Stimulated activated CD4-positive, alpha-beta T cell treated with anti-CD3 and anti-CD28 coated beads, Interleukin-4, amount 100 ng/mL, for 48 hours (primary cell): ENCODE measurements around the gene HK1.

Experiments used
- DNase-seq, 2 donors: peaks; one replicate each; pipeline ENCODE4 v3.0.0-alpha.2; 2020; ENCODE audit warnings: low read depth in 2 of 2

Gene HK1

GRCh38 chr10:69348816-69349541 lies 70.7 kb downstream of the HK1 start:
- DNase-seq: no peak

GRCh38 chr10:69349542-69349888 lies 71.2 kb downstream of the HK1 start:
- no peak for DNase-seq

- no peak for DNase-seq
Measured at GRCh38 chr10:69351589-69351988, 73.3 kb downstream of the HK1 start.

GRCh38 chr10:69352569-69353264 lies 74.4 kb downstream of the HK1 start:
- no peak for DNase-seq

GRCh38 chr10:69353977-69354635 lies 75.8 kb downstream of the HK1 start:
- no peak for DNase-seq

- no peak for DNase-seq
Measured at GRCh38 chr10:69356187-69356586, 77.9 kb downstream of the HK1 start.

- DNase-seq: no peak
Measured at GRCh38 chr10:69358148-69358795, 80.0 kb downstream of the HK1 start.

GRCh38 chr10:69359148-69359547 lies 80.9 kb downstream of the HK1 start:
- DNase-seq: no peak

GRCh38 chr10:69359594-69359993 lies 81.3 kb downstream of the HK1 start:
- DNase-seq: no peak

- no peak for DNase-seq
Measured at GRCh38 chr10:69360485-69361302, 82.4 kb downstream of the HK1 start.

- DNase-seq: no peak
Measured at GRCh38 chr10:69361303-69361614, 83.0 kb downstream of the HK1 start.

GRCh38 chr10:69362471-69362954 lies 84.2 kb downstream of the HK1 start:
- no peak for DNase-seq

- DNase-seq: no peak
Measured at GRCh38 chr10:69363666-69364065, 85.4 kb downstream of the HK1 start.

GRCh38 chr10:69364232-69364940 lies 86.1 kb downstream of the HK1 start:
- no peak for DNase-seq

GRCh38 chr10:69366738-69367137 lies 88.4 kb downstream of the HK1 start:
- no peak for DNase-seq

- no peak for DNase-seq
Measured at GRCh38 chr10:69367469-69367868, 89.2 kb downstream of the HK1 start.

GRCh38 chr10:69372126-69372980 lies 94.1 kb downstream of the HK1 start:
- no peak for DNase-seq

- no peak for DNase-seq
Measured at GRCh38 chr10:69374242-69374641, 95.9 kb downstream of the HK1 start.

- no peak for DNase-seq
Measured at GRCh38 chr10:69374931-69375306, 96.6 kb downstream of the HK1 start.
